AG08395 (cell line): ENCODE measurements around the gene GRM4.
"Not testable (repeated sequence)": the region's sequence is repeated elsewhere in the genome, so short reads cannot be mapped to it uniquely, and the experiment has no call there.

Experiments used
- DNase-seq: peaks from one replicate; pipeline ENCODE4 v3.0.0; 2012; ENCODE audit warnings: mixed read lengths, low spot score

GRM4 gene

DNA sequence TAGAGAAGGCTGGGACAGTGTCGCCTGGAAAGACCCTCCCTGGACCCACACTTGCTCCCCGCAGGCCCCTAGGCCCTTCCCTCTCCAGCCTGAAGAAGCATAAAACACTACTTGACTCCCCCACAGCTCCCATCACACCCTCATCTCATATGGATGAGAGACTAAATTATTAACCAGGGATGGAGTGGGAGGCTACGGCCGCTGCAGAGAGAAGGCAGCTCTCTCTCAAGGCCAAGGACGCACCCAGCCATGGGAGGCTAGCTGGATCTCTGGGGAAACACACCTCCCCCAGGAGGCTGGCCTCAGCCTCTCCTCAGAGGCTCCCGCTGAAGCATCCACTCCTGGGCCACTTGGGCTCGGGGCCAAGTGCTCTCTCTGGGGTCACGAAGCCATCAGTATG lies 102.5 kb downstream of the GRM4 start:
- DNase-seq, result no peak

DNA sequence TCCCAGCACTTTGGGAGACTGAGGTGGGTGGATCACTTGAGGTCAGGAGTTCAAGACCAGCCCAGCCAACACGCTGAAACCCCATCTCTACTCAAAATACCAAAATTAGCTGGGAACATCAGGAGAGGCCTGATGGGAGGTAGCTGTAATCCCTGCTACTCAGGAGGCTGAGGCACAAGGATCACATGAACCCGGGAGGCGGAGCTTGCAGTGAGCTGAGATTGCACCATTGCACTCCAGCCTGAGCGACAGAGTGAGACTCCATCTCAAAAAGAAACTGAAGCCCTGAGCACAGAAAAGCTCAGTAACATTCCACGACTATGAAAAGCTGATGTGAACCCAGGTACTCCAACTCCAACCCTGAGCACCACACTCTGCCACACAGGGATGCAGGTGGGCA lies 103.9 kb downstream of the GRM4 start:
- not testable (repeated sequence) for DNase-seq

DNA sequence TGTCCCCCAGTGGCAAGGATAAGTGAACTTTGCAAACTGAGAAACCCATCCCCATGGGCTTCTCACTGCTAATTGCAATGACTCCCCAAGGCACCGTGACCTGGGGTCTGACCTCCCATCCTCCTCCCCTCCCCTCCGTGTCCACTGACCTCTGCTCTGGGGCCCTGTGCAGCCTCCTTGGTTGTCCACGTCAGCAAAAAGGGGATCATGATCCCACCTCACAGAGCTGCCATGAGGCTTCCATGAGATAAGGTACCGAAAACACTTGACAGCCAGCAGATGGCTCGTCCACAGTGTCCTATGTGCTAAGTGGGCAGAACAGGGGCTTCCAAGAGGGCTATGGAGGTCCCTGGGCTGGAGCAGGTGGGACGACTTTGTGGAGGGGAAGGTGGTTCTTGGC lies 104.5 kb downstream of the GRM4 start:
- no peak for DNase-seq

DNA sequence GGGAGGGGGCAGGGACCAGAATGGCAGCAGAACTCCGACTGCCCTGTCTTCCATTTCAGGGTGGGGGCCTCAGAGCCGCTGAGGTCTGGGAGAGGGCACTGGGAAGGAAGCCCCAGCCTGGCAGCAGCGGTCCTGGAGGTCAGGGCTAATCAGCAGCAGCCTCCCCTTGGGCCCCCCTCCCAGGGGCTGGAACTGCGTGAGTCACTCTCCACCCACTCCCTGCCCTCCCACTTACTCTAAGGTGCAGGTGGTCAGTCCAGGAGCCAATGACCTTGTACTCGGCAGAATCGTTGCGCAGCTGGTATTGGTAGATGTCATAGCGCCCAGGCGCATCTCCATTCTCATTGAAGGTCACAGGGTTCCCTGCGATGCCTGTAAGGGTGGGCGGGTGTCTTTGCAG lies 105.9 kb downstream of the GRM4 start:
- no peak for DNase-seq

DNA sequence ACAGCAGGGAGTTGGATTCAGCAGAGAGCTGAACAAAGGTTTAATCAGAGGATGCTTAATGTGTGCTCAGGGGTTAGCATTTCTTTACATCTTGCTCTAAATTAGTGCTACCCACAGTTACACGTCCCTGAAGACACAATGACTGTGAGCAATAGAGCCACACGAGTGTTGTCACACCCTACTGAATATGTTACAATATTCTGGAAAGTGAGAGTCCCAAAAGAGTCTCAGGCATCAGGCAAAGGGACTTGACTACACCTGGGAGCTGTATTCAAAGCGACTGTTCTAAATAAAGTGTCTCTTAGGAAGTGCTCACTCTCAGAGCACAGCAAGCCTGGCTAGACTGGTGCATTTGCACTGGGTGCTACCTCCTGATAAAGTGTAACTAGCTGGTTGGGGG lies 108.7 kb downstream of the GRM4 start:
- no peak for DNase-seq

DNA sequence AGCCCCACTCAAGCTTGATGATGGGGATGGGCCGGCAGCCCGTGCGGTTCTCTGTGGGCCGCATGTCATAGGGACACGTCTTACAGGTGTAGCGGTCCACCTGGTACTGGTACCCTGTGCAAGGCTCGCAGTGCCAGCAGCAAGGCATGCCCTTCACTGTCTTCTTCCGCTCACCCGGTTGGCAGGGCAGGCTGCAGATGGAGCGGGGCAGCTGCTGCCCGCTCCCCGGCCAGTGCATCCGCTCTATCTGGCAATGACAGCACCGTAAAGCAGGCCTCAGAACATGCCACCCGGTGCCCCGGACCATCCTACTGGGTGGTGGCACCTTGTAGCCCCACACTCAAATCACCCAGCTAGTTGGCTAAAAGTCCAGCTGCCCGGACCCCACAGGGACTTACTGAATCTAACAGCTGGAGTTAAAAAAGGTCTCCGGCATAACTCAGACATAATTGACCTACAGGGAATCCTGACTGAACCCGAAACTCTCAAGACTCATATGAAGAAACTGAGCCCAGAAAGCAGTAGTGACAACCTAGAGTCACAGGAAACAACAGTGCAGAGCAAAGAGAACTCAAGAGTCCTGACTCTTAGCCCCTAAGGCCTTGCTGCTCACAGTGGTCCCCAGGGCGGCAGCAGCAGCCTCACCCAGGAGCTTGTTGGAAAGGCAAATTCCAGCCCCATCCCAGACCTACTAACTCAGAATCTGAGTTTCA lies 109.4 kb downstream of the GRM4 start:
- no peak for DNase-seq

DNA sequence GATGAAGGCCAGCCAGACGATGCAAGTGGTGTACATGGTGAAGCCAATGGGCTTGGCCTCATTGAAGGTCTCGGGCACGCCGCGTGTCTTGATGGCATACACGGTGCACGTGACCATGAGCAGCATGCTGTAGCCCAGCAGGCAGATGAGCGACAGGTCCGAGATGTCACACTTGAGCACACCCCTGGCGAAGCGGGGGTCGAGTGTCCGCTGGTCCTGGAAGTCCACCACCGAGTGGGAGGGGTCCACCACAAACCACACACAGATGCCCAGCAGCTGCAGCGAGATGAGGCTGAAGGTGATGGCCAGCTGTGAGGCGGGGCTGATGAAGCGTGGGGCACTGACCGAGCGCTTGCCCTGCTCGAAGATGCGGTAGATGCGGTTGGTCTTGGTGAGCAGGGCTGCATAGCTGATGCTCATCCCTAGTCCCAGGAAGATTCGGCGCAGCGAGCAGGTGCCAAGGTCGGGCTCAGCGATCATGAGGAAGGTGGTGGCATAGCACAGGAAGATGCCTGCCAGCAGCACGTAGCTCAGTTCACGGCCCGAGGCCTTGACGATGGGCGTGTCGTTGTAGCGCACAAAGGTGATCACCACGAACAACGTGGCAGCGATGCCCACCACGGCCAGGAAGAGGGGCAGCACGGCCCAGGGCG lies 110.1 kb downstream of the GRM4 start:
- DNase-seq, result no peak

DNA sequence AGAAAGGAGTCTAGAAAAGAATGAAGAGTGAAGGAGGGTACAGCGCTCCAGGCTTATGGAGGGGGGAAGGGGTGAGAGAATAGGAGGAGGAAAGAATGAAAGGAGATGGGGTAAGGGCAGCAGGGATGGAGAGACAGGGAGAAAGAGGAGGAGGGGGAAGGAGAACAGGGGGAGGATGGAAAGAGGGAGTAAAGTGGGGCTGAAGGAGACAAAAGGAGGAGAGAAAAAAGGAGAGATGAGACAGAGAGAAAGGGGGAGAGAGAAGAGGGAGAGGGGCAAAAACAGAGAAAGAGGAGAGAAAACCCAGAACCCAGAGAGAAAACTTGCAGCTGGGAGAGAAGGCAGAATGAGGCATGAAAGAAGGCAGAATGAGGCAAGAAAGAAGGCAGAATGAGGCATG lies 110.7 kb downstream of the GRM4 start:
- DNase-seq, result no peak

DNA sequence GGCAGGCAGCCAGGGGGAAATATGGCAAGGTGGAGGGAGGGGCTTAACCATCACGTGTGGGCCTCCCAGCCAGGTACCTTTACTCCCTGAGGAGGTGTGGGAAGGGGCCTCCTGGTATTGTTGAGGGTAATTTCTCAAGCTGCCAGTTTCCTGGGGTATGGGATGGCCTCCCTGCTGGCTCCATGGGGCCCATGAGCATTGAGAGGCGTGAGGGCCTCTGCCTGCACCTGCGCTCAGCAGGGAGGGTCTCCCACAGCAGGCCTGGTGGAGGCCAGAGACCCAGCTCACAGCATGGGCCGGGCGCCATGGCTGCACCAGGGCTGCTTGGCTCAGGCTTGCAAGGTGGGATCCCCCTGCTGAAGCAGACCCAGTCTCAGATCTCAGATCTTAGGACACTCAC lies 113.0 kb downstream of the GRM4 start:
- DNase-seq, result no peak

DNA sequence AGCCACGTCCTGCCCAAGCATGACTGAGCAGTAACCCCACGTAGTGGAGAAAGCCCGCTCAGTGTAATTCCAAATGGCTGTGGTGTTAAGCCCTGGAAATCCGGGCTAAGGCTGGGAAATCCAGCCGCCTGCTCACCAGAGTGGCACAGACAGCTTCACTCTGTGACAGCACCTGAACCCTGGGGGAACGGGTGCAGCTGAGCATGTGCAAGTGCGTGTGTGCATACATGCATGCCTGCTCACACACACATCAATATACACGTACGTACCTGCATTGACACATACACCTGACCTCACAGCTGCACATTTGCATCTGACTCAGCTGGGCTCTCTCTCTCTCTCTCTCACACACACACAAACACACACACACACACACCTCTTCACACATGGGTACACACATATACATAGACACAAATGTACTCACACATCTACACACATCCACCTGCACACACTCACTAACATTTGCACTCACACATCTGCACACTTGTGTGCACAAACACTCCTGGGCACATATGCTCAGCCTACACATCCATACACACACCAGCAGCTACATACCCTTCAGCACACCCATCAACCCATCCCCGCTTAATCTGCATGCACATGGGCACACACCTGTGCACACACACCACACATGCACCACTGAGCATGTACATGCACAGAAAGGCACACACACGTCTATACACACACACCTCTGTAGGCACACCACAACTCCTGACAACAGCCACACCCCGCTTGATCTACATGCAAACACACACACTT lies 114.1 kb downstream of the GRM4 start:
- DNase-seq, result no peak

DNA sequence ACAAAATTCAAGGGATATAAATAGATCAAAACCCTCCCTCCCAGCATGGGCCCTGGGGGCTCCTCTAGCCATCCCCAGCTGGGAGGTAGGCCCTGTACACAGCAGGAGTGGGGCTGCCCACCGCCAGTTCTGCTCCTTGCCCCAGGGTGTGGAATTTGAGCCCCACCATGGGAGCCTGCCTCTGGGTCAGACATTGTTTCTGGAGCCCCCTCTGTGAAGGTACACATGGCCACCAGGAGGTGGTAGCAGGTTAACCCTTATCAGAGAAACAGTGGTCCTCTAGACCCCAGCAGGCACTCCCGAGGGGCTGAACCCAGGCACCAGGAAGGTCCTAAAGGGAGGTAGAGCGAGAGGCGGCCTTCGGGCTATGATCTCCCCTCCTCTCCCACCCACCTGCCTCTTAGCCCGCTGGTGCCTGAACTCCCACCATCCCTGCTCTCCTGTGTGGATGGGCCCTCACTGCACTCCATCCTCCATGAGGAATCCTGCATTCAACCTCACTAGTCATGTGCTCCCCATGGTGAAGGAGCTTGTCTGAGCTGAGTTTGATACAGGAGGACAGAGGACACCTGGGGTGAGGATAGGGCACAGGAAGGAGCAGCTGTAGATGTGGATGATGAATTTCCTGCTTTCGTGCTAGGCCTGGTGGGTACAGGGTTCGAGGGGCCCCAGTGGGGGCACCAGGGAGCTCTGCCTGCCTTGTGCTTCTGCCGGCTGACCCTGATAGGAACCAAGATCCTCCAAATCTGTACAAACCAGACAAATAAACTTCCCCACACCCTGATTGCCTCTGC lies 114.9 kb downstream of the GRM4 start:
- DNase-seq, result no peak

DNA sequence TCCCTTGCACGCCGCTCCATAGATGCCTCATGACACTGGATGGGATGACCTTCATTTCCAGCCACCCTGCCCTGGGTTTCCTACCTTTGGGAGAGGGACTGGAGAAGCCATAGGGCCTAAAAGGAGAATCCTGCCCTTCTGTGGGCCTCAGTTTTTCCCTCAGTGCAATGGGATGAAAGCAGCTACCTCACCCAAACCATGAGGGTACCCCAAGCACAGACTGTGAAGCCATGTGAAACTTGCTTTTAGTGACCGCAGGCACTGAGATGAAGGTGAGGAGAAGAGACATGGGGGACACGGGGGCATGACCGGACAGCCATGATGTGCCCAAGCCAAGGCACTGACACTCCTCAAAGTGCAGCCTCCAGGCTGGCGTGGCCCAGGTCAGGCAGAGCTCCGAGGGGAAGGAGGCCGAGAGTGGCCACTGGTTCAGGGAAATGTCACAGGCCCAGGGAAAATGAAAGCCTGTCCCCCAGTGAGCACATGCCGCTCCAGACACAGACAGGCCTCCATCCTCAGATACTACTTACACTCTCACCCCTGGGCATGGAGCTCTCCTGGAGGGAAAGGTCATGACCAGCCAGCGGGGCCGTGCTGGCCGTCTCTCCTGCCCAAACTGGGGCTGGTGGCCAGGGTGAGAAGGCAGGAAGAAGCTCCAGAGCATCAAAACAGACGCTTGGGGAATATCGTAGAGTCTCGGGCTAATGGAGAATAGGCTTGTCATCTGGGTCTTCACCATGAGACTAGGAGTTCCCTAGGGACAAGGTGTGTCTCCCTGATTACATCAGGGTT lies 116.2 kb downstream of the GRM4 start:
- no peak for DNase-seq

DNA sequence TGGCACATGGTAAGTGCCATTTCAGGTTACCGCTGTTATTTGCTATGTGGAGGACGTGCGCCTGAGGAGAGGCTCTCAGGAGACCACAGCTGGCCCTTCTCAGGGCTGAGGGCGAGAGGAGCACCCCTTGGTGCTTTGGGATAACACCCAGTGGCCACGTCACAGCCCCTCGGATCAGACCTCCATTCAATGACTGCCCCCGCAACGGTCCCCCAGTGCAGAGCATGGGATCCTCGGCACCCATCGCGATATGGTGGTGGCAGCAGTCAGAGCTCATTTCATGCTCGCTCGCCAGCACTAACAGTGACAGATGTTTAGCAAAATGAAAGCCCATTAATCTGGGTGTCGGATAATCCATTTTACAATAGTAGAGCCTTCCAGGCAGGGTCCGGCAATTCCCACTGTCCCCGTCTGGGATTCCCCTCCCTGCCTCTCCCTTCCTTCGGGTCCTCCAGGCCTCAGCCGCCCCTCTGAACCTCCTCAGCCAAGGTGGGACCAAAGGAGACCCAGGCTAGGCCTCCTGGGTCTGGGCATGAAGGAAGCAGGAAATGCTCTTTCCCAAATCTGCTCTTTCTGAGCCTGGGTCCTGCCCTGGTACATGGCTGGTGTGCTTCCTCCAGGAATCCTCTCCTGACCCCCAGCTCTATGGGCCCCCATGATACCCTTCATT lies 117.1 kb downstream of the GRM4 start:
- no peak for DNase-seq

DNA sequence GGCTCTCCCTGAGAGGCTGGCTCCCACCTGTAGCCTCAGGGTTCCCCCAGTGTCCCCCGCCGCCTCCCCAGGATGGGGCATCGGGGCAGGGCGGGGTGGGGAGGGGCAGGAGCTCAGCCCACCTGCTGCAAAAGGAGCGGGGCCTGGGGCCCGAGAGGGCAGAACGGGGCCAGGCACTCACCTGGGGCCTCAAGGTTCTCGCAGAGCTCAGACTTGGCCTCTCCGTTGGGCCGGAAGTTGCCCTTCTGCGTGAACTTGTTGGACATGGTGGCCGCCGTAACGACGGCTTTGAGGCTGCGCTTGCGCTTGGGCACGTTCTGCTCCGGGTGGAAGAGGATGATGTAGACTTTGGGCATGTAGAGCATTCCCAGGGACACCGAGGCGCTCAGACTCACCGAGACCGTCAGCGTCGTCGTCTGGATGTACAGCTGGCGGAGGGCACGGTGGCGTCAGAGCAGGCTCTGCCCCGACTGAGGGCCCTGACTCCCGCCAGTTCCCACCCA lies 117.9 kb downstream of the GRM4 start:
- no peak for DNase-seq

DNA sequence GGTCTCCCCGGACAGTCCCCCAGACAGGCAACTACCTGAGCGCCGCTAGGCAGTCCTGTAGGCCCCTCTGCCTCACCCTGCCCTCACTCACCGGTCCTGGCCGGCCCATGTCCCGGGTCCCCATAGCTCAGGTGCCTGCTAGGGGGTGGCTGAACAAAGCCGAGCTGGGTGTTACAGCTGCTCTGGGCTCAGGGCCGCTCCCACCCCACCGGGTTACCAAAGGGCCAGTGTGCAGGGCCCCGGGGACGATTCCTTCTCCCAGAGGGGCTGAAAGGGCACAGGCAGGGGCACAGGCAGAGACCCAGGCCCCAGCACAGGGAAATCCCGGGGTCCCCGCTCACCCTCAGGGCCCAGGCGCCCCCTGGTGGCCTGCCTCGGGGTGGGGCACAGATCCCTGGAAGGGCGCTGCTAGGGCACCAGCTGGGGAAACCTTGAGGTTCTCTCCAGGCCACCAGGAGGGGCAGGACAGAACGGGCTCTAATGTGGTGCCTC lies 118.4 kb downstream of the GRM4 start:
- peak; percentile 81 for DNase-seq

DNA sequence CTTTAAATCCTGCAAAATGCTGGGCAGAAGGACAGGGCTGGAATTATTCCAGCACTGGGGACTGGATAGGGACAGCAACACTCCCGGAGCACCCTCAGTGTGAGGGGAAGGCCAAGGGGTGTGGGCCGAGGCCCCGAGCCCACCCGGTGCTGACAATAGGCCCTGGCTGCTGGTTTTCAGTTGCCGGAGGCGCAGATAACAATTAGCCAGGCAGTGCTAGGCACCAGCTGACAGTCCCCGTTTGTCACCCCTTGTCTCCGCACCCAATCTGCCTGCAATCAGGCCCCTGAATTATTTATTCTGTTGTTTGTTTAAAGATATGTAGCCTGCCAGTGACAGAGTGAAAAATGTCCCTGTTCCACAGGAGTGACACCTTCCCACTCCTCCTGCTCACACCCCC lies 120.0 kb downstream of the GRM4 start:
- DNase-seq, result no peak

DNA sequence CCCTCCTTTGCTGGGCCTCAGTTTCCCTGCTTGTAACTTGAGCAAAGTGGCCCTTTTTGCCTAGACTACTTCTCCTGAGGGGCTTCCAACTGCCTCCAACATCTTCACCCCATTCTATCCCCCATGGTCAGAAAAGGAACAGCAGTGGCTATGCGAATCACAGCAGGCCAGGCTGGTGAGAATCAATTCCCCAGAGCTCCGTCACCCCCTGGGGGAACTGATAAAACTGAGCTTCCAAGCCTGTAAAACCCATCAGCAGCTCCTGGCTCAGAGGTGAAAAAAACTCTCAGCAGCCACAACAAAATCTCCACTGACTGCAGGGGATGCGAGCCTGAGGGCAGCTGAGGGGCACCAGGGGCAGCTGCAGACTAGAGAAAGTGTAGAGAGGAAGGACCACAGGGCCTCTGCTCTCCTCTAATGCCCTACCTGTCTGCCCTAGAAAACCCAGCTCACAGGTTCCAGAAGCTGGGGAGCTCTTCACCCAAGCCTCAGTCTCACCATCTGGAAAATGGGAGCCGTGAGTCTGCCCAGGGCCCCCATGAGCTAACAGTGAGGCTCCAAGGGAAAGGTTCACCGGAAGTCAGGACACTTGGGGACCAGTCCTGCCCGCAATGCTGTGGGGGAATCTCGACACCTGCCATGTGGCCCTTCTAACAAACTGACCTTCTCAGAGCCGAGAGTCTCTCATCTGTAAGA lies 120.6 kb downstream of the GRM4 start:
- no peak for DNase-seq

DNA sequence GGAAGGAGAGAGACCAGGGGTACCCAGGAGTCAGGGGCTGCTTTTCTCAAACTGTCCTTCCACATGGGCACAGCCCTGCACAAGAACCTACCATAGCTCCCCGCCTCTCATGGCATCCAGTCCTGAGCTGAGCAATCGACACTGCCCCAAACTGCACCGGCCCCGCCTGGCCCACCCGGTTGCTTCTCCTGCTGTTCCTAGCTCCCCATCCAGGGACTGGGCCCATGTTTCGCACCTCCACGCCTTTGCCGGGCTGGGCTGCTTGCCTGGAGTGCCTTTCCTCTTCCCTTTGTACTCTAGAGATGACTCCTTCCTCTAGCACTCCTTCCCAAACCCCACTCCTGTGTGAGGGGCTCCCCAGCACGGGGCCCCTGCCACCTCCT lies 123.0 kb downstream of the GRM4 start:
- no peak for DNase-seq

DNA sequence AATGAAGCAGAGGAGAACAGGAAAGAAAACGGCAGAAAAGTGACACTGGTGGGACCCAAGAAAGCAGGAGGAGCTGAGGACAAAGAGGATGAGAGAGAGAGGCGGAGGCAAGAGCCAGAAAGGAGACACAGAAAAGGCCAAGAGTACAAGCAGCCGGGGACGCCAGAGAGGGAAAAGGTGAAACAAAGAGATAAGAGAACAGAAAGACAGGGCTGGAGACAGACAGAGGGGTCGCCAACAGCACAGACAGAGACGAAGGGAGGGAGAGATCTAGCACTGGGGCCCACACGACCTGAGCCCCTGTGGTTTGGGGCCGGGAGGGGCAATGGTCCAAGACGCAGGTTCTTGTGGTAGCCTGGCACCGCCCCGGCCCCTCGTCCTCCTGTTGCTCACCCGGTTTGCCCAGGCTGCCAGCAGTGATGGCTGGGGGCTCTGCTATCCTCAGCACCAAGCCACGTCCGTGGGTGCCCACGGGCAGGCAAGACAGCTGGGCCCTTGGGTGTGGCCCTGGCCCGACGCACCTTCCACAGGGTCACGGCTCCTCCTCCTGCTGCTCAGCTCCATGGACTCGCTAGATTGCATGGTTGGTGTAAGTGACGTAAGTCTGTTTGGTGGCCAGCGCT lies 123.5 kb downstream of the GRM4 start:
- no peak for DNase-seq
